Endothelial cell of umbilical vein (primary cell): ENCODE data around the gene FGF5. TPM values are rescaled to one million over a fixed set of nuclear protein-coding genes. Genes with fewer than 3 reads are reported as not detected.

ENCODE experiments used
- BruUV-seq: library from RNA; stranded (reverse); fragments of 400-500 nt; replicated peaks from 2 replicates; lab custom pipeline; 2021; lab: Mats Ljungman, UMichigan
- CTCF ChIA-PET: fragments of 300-600, 350-600 bp; sonication (Branson Sonifier 250); formaldehyde crosslinking; loops from one replicate; lab custom pipeline; 2021; ENCODE audit warnings: antibody characterized with exemption, inconsistent platforms; lab: Charles Lee
- POLR2A ChIA-PET: fragments of 300-600, 350-600 bp; sonication (Branson Sonifier 250); formaldehyde crosslinking; loops from one replicate; lab custom pipeline; 2021; ENCODE audit warnings: antibody characterized with exemption, inconsistent platforms; lab: Charles Lee
- DNase-seq: peaks from one replicate; pipeline ENCODE4 v3.0.0-alpha.2; 2011; ENCODE audit warnings: low read depth, low spot score
- FAIRE-seq: peaks from 2 replicates; lab custom pipeline; 2011; peaks lifted over from hg19 to GRCh38; lab: Jason Lieb, UNC
- H2AFZ ChIP-seq: 2 replicates; pipeline ENCODE4 v1.6.0; 2012; ENCODE audit warnings: low read depth, low read length, control low read depth, inconsistent platforms
- H3K27ac ChIP-seq: 2 replicates; pipeline ENCODE4 v1.5.1; 2011; ENCODE audit warnings: low read depth, mild to moderate bottlenecking, control low read depth, low read length, moderate library complexity; ENCODE audit not compliant: insufficient read depth
- H3K27me3 ChIP-seq, 2 experiments: 2 replicates each; pipeline versions ENCODE4 v1.6.0 to v1.6.1; 2011; ENCODE audit warnings: low read length in 2 of 2, mixed read lengths in 1 of 2; ENCODE audit not compliant: control insufficient read depth in 2 of 2, insufficient read depth in 2 of 2
- H3K36me3 ChIP-seq, 2 experiments: 2 replicates in 1 of 2; 3 replicates in 1 of 2; pipeline ENCODE4 v1.5.1; 2011; ENCODE audit warnings: low read length in 2 of 2, mild to moderate bottlenecking in 1 of 2, moderate library complexity in 1 of 2; ENCODE audit not compliant: control insufficient read depth in 2 of 2, insufficient read depth in 2 of 2; ENCODE audit errors: extremely low read depth in 1 of 2
- H3K4me1 ChIP-seq: 3 replicates; pipeline ENCODE4 v1.5.1; 2011; ENCODE audit warnings: mild to moderate bottlenecking, low read length; ENCODE audit not compliant: control insufficient read depth, insufficient read depth; ENCODE audit errors: extremely low read depth
- H3K4me2 ChIP-seq: 2 replicates; pipeline ENCODE4 v1.6.1; 2011; ENCODE audit warnings: low read length, control low read depth, mixed read lengths; ENCODE audit not compliant: insufficient read depth
- H3K4me3 ChIP-seq, 3 experiments: fragments of 200-600 bp in 1 of 3; sonication (generic), shearing (Covaris generic) in 1 of 3; replicated peaks in 1 of 3; 2 replicates each; pipeline ENCODE4 v1.5.1; 2011 to 2016; ENCODE audit warnings: control low read depth in 3 of 3, low read length in 3 of 3, mild to moderate bottlenecking in 2 of 3, inconsistent platforms in 1 of 3, low read depth in 1 of 3, moderate library complexity in 1 of 3; ENCODE audit not compliant: insufficient read depth in 1 of 3
- H3K79me2 ChIP-seq: 2 replicates; pipeline ENCODE4 v1.6.0; 2012; ENCODE audit warnings: low read length, inconsistent platforms; ENCODE audit not compliant: control insufficient read depth, insufficient read depth
- H3K9ac ChIP-seq: replicated peaks from 2 replicates; pipeline ENCODE3; 2011; ENCODE audit warnings: low read length, control low read depth; ENCODE audit not compliant: insufficient read depth; ENCODE audit errors: extremely low read depth
- H3K9me1 ChIP-seq: replicated peaks from 3 replicates; pipeline ENCODE4 v1.6.0; 2011; ENCODE audit warnings: mild to moderate bottlenecking, low read length; ENCODE audit not compliant: control insufficient read depth, insufficient read depth; ENCODE audit errors: extremely low read depth
- H3K9me3 ChIP-seq: replicated peaks from 2 replicates; pipeline ENCODE4 v1.5.1; 2012; ENCODE audit warnings: low read length, inconsistent platforms; ENCODE audit not compliant: control insufficient read depth, insufficient read depth
- H4K20me1 ChIP-seq: replicated peaks from 2 replicates; pipeline ENCODE3; 2011; ENCODE audit warnings: mild to moderate bottlenecking, low read length; ENCODE audit not compliant: control insufficient read depth, insufficient read depth; ENCODE audit errors: extremely low read depth
- CTCF ChIP-seq, 2 donors: IDR thresholded peaks; 1 replicate in 1 of 2; 2 replicates in 1 of 2; pipeline ENCODE4 v1.5.1; 2011; ENCODE audit warnings: low read length in 2 of 2, mild to moderate bottlenecking in 2 of 2, moderate library complexity in 2 of 2, control low read depth in 1 of 2, inconsistent platforms in 1 of 2, low read depth in 1 of 2; ENCODE audit not compliant: insufficient read depth in 1 of 2; ENCODE audit errors: extremely low read depth in 1 of 2
- EZH2 ChIP-seq: IDR thresholded peaks from 2 replicates; pipeline ENCODE4 v1.6.1; 2012; ENCODE audit warnings: borderline replicate concordance, low read depth, mild to moderate bottlenecking, moderate library complexity, low read length, inconsistent platforms; ENCODE audit not compliant: severe bottlenecking
- FOS ChIP-seq: IDR thresholded peaks from 2 replicates; pipeline ENCODE4 v1.6.1; 2011; ENCODE audit warnings: mild to moderate bottlenecking, low read length, moderate library complexity, borderline replicate concordance; ENCODE audit not compliant: insufficient read depth
- GATA2 ChIP-seq: IDR thresholded peaks from 2 replicates; pipeline ENCODE4 v1.7.0; 2011; ENCODE audit warnings: low read depth, mild to moderate bottlenecking, moderate library complexity, mixed read lengths, low read length; ENCODE audit not compliant: insufficient read length, insufficient read depth
- JUN ChIP-seq: IDR thresholded peaks from 2 replicates; pipeline ENCODE4 v1.6.1; 2011; ENCODE audit warnings: borderline replicate concordance, low read depth; ENCODE audit not compliant: insufficient read length, insufficient read depth
- MYC ChIP-seq: IDR thresholded peaks from one replicate; pipeline ENCODE4 v1.6.1; 2011; ENCODE audit warnings: mild to moderate bottlenecking, low read depth, low read length
- POLR2A ChIP-seq: IDR thresholded peaks from 2 replicates; pipeline ENCODE4 v1.6.1; 2012; ENCODE audit warnings: low read depth, mild to moderate bottlenecking, control low read depth, low read length
- POLR2AphosphoS5 ChIP-seq: IDR thresholded peaks from 2 replicates; pipeline ENCODE4 v1.6.1; 2012; ENCODE audit warnings: low read depth, mild to moderate bottlenecking, control low read depth, low read length, moderate library complexity; ENCODE audit not compliant: insufficient read depth
- dilution Hi-C: fragments of 300-500 bp; cut with MboI; formaldehyde crosslinking; loops from one replicate; pipeline ENCODE4 v1.15.0; 2019; ENCODE audit warnings: low sequenced_read_pairs; ENCODE audit not compliant: extremely low pct_ligation_motif_present
- intact Hi-C: fragments of 100-400 bp; cut with micrococcal nuclease; formaldehyde crosslinking; loops from one replicate; pipeline ENCODE4 v1.10.0; 2022
- polyA plus RNA-seq, 4 experiments: library from polyadenylated mRNA; depleted of rRNA in 3 of 4; stranded (reverse) in 3 of 4; unstranded in 1 of 4; fragments of >200 nt; gene quantifications; 2 replicates each; pipeline versions ENCODE4 v1.2.1 to v1.2.3, GENCODE V29; 2011 to 2012; ENCODE audit warnings: missing spikeins in 1 of 4
- total RNA-seq: library from RNA; stranded (reverse); gene quantifications from 2 replicates; pipeline ENCODE4 v1.2.3, GENCODE V29; 2021
- TF ChIP-seq, protein P1 (sequence below): IDR thresholded peaks from 2 replicates; pipeline ENCODE4 v1.6.1; 2011; ENCODE audit not compliant: insufficient read depth, insufficient read length

FGF5 gene
- total and polyA plus RNA-seq, 2 donors (not counting 3 experiments of a cell fraction or from before 2014, with no cell fraction given), result 0.13 to 0.73 TPM

- Histone ChIP-seq H3K4me2 (no peak overlapping the region), H4K20me1 (no peaks in the 10 kb centered on the region), H3K9ac (no peak overlapping the region), H3K4me3 (no peak overlapping the region), H3K4me1 (peaks cover 6% of the 10 kb centered on the region), H3K36me3 (no peaks in the 10 kb centered on the region), H3K79me2 (no peaks in the 10 kb centered on the region), H3K9me1 (no peaks in the 10 kb centered on the region), H3K27ac (no peak overlapping the region), H3K9me3 (no peaks in the 10 kb centered on the region), H2AFZ (no peak overlapping the region), H3K27me3 (peaks cover 21 to 69% of the 10 kb centered on the region in 2 experiments)
- POLR2A ChIA-PET, result no interaction called here
- dilution Hi-C loops (no loop called here), intact Hi-C loops (loop anchor here (10.0 kb wide), 2 partner anchors 260 to 1290 kb away; partner anchors contain the start of gene ANTXR2)
- FAIRE-seq (no peak), DNase-seq (no peak)
- TF ChIP-seq MYC, result no peak
- no peak for TF ChIP-seq EZH2
- TF ChIP-seq POLR2AphosphoS5, result no peak
- TF ChIP-seq CTCF (IDR thresholded peaks at IDR 0.05; ENCODE audit: extremely low read depth in 1 of 2, insufficient read depth in 1 of 2, low read depth in 1 of 2, low read length in 2 of 2), result no peak
- TF ChIP-seq JUN, result no peak
- no peak for TF ChIP-seq FOS
- no peak for TF ChIP-seq GATA2
- TF ChIP-seq POLR2A, result no peak
- TF ChIP-seq, protein P1, sequence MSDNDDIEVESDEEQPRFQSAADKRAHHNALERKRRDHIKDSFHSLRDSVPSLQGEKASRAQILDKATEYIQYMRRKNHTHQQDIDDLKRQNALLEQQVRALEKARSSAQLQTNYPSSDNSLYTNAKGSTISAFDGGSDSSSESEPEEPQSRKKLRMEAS, result no peak
- BruUV-seq, result no TSS peak
- CTCF ChIA-PET, result interaction anchor here (0.9 to 5.2 kb wide), 11 partner anchors 12 to 1380 kb away, joined by 3 to 99 read pairs (median 4); no protein-coding TSS in a partner anchor
These were observed 68.1 kb downstream of the FGF5 start for GRCh38 chr4:80334568-80334967.
